GM12878 (cell line): Measurements from ENCODE around the gene FRYL. TPM values are rescaled to one million over a fixed set of nuclear protein-coding genes. Genes with fewer than 3 reads are reported as not detected.
A peak's percentile ranks its signal among the peaks of the same experiment; 100 is the strongest.

ENCODE experiments used
- CEBPB ChIP-seq, 2 experiments: fragments of 150-350 bp in 1 of 2; IDR thresholded peaks; 2 replicates each; pipeline ENCODE4 v1.6.1; 2012 to 2014; ENCODE audit warnings: low read depth in 2 of 2, low read length in 2 of 2, borderline replicate concordance in 1 of 2, inconsistent platforms in 1 of 2
- CREM ChIP-seq: IDR thresholded peaks from 2 replicates; pipeline ENCODE4 v1.6.1; 2014; ENCODE audit warnings: antibody characterized with exemption, low read depth
- DPF2 ChIP-seq: fragments of 450-650 bp; IDR thresholded peaks from 2 replicates; pipeline ENCODE4 v1.6.1; 2017; ENCODE audit warnings: mild to moderate bottlenecking
- EGR1 ChIP-seq, 2 experiments: IDR thresholded peaks; 1 replicate in 1 of 2; 2 replicates in 1 of 2; pipeline ENCODE4 v1.6.1; 2011 to 2012; ENCODE audit warnings: low read depth in 2 of 2, low read length in 2 of 2, borderline replicate concordance in 1 of 2, mild to moderate bottlenecking in 1 of 2, moderate library complexity in 1 of 2
- GABPA ChIP-seq: IDR thresholded peaks from 2 replicates; pipeline ENCODE4 v1.6.1; 2014; ENCODE audit warnings: antibody characterized with exemption, low read depth, mild to moderate bottlenecking, inconsistent platforms
- HDAC6 ChIP-seq: fragments of 200-600 bp; sonication (generic); IDR thresholded peaks from one replicate; pipeline ENCODE4 v1.8.0; 2017; ENCODE audit warnings: antibody characterized with exemption; ENCODE audit not compliant: unreplicated experiment
- NBN ChIP-seq: fragments of 450-650 bp; IDR thresholded peaks from 2 replicates; pipeline ENCODE4 v1.6.1; 2016
- NFXL1 ChIP-seq: fragments of 450-650 bp; IDR thresholded peaks from 2 replicates; pipeline ENCODE4 v1.6.1; 2017; ENCODE audit warnings: antibody characterized with exemption, mild to moderate bottlenecking, borderline replicate concordance
- NFYB ChIP-seq: IDR thresholded peaks from 2 replicates; pipeline ENCODE4 v1.6.1; 2011; ENCODE audit warnings: low read depth, mild to moderate bottlenecking, low read length, improper control_type of control experiment, moderate library complexity; ENCODE audit not compliant: insufficient read depth
- NR2C1 ChIP-seq: fragments of 450-650 bp; IDR thresholded peaks from 2 replicates; pipeline ENCODE4 v1.6.1; 2017; ENCODE audit warnings: antibody characterized with exemption, mild to moderate bottlenecking, moderate library complexity
- RCOR1 ChIP-seq: conservative IDR thresholded peaks from 2 replicates; pipeline ENCODE4 v1.6.1; 2012; ENCODE audit warnings: low read depth, low read length, improper control_type of control experiment
- SIN3A ChIP-seq: IDR thresholded peaks from 2 replicates; pipeline ENCODE4 v1.6.1; 2012; ENCODE audit warnings: low read depth, low read length, improper control_type of control experiment
- SMAD5 ChIP-seq: IDR thresholded peaks from 2 replicates; pipeline ENCODE4 v1.6.1; 2016; ENCODE audit warnings: antibody characterized with exemption, low read depth
- SMC3 ChIP-seq: IDR thresholded peaks from 2 replicates; pipeline ENCODE4 v1.6.1; 2011; ENCODE audit warnings: low read length, improper control_type of control experiment, borderline replicate concordance
- STAT1 ChIP-seq: fragments of 450-650 bp; conservative IDR thresholded peaks from 2 replicates; pipeline ENCODE4 v1.6.1; 2014; ENCODE audit warnings: antibody characterized with exemption, mild to moderate bottlenecking
- TCF12 ChIP-seq: IDR thresholded peaks from 2 replicates; pipeline ENCODE4 v1.6.1; 2011; ENCODE audit warnings: low read depth, mild to moderate bottlenecking, low read length
- ZNF384 ChIP-seq: IDR thresholded peaks from 2 replicates; pipeline ENCODE4 v1.6.1; 2012; ENCODE audit warnings: low read depth, mild to moderate bottlenecking, low read length, improper control_type of control experiment, borderline replicate concordance
- polyA plus RNA-seq, 11 experiments: library from polyadenylated mRNA; depleted of rRNA in 4 of 11; unstranded in 6 of 11; stranded (reverse) in 5 of 11; fragments of >200 nt; fragmentation: Nextera tagmentation in 4 of 11; fragmentation: Illumina TruSeq in 1 of 11; extraction: Ambion mirVana in 4 of 11; extraction: Trizol in 1 of 11; gene quantifications; 1 replicate in 1 of 11; 2 replicates in 10 of 11; pipeline versions ENCODE4 v1.2.1 to v1.2.3, GENCODE V29; 2011 to 2016; ENCODE audit warnings: inconsistent platforms in 2 of 11, missing spikeins in 2 of 11, low read depth in 1 of 11
- total RNA-seq, 4 experiments: library from RNA; depleted of rRNA in 3 of 4; stranded (reverse); fragments of >200 nt in 3 of 4; fragmentation: Illumina TruSeq in 1 of 4; extraction: Trizol in 1 of 4; gene quantifications; 2 replicates each; pipeline versions ENCODE4 v1.2.1 to v1.2.3, GENCODE V29; 2013 to 2021
- TF ChIP-seq, protein P1 (sequence below): IDR thresholded peaks from 2 replicates; pipeline ENCODE4 v1.6.1; 2012; ENCODE audit warnings: low read length, inconsistent platforms
- TF ChIP-seq, protein P2 (sequence below), 3 experiments: IDR thresholded peaks in 2 of 3; conservative IDR thresholded peaks in 1 of 3; 2 replicates each; pipeline ENCODE4 v1.5.1; 2011; ENCODE audit warnings: low read depth in 3 of 3, low read length in 3 of 3, mild to moderate bottlenecking in 3 of 3, control low read depth in 2 of 3, moderate library complexity in 2 of 3, inconsistent platforms in 1 of 3, mixed read lengths in 1 of 3; ENCODE audit not compliant: control insufficient read depth in 2 of 3, insufficient read depth in 1 of 3; ENCODE audit errors: extremely low read depth in 1 of 3
- TF ChIP-seq, protein P3 (sequence below): IDR thresholded peaks from 2 replicates; pipeline ENCODE4 v1.6.1; 2012; ENCODE audit warnings: low read depth, low read length, improper control_type of control experiment
- TF ChIP-seq, protein P4 (sequence below): IDR thresholded peaks from 2 replicates; pipeline ENCODE4 v1.6.1; 2011; ENCODE audit warnings: borderline replicate concordance, low read depth, mild to moderate bottlenecking, moderate library complexity, mixed read lengths, low read length; ENCODE audit not compliant: insufficient read depth; ENCODE audit errors: extremely low read length
- TF ChIP-seq, protein P5 (sequence below): fragments of 450-650 bp; formaldehyde crosslinking; IDR thresholded peaks from 2 replicates; pipeline ENCODE4 v1.5.0; 2022; ENCODE audit warnings: mild to moderate bottlenecking, missing genetic modification characterization

FRYL gene
- total and polyA plus RNA-seq, 10 of the 15 experiments (the other 5 are each of a cell fraction or from before 2014, with no cell fraction given) = 10.3 to 50.6 (median 28.7) TPM

DNA sequence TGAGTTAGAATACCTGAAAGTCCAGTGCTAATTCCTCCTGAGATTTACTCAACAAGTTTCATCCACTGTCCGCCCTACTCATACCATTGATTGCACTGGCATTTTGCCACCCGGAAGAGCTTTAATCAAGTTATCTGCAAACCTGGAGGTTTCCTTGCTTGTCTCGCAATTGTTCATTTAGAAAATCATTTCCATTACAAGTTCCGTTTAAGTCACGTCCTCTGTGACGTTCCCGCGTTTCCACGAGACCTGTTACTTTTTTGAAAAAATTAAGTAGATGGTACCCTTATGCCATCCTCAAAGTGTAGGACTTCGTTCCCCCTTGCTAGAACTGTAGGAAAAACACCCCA lies 761 bp upstream of the FRYL start (continued):
- TF ChIP-seq STAT1 (no peak), NR2C1 (no peak), HDAC6 (no peak), NFXL1 (no peak), DPF2 (no peak), CREM (peak; percentile 3; the same call in 1 of the 2 replicates), NFYB (no peak), SMAD5 (no peak), SMC3 (no peak), RCOR1 (no peak), ZNF384 (no peak), GABPA (no peak), CEBPB (IDR thresholded peaks at IDR 0.05; ENCODE audit: borderline replicate concordance in 1 of 2, low read depth in 2 of 2, low read length in 2 of 2) (no peak), TCF12 (no peak), EGR1 (IDR thresholded peaks at IDR 0.05; ENCODE audit: borderline replicate concordance in 1 of 2, low read depth in 2 of 2, low read length in 2 of 2) (no peak), NBN (no peak), SIN3A (no peak)
- TF ChIP-seq, protein P1, sequence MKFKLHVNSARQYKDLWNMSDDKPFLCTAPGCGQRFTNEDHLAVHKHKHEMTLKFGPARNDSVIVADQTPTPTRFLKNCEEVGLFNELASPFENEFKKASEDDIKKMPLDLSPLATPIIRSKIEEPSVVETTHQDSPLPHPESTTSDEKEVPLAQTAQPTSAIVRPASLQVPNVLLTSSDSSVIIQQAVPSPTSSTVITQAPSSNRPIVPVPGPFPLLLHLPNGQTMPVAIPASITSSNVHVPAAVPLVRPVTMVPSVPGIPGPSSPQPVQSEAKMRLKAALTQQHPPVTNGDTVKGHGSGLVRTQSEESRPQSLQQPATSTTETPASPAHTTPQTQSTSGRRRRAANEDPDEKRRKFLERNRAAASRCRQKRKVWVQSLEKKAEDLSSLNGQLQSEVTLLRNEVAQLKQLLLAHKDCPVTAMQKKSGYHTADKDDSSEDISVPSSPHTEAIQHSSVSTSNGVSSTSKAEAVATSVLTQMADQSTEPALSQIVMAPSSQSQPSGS = no peak
- TF ChIP-seq, protein P2, sequence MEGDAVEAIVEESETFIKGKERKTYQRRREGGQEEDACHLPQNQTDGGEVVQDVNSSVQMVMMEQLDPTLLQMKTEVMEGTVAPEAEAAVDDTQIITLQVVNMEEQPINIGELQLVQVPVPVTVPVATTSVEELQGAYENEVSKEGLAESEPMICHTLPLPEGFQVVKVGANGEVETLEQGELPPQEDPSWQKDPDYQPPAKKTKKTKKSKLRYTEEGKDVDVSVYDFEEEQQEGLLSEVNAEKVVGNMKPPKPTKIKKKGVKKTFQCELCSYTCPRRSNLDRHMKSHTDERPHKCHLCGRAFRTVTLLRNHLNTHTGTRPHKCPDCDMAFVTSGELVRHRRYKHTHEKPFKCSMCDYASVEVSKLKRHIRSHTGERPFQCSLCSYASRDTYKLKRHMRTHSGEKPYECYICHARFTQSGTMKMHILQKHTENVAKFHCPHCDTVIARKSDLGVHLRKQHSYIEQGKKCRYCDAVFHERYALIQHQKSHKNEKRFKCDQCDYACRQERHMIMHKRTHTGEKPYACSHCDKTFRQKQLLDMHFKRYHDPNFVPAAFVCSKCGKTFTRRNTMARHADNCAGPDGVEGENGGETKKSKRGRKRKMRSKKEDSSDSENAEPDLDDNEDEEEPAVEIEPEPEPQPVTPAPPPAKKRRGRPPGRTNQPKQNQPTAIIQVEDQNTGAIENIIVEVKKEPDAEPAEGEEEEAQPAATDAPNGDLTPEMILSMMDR (IDR thresholded peaks at IDR 0.05 in 2 of 3, conservative IDR thresholded peaks at IDR 0.05 in 1 of 3; ENCODE audit: control insufficient read depth in 2 of 3, extremely low read depth in 1 of 3, insufficient read depth in 1 of 3, low read depth in 3 of 3, low read length in 3 of 3) = no peak
- TF ChIP-seq, protein P3, sequence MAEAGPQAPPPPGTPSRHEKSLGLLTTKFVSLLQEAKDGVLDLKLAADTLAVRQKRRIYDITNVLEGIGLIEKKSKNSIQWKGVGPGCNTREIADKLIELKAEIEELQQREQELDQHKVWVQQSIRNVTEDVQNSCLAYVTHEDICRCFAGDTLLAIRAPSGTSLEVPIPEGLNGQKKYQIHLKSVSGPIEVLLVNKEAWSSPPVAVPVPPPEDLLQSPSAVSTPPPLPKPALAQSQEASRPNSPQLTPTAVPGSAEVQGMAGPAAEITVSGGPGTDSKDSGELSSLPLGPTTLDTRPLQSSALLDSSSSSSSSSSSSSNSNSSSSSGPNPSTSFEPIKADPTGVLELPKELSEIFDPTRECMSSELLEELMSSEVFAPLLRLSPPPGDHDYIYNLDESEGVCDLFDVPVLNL = no peak
- TF ChIP-seq, protein P4, sequence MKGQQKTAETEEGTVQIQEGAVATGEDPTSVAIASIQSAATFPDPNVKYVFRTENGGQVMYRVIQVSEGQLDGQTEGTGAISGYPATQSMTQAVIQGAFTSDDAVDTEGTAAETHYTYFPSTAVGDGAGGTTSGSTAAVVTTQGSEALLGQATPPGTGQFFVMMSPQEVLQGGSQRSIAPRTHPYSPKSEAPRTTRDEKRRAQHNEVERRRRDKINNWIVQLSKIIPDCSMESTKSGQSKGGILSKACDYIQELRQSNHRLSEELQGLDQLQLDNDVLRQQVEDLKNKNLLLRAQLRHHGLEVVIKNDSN = no peak
- TF ChIP-seq, protein P5, sequence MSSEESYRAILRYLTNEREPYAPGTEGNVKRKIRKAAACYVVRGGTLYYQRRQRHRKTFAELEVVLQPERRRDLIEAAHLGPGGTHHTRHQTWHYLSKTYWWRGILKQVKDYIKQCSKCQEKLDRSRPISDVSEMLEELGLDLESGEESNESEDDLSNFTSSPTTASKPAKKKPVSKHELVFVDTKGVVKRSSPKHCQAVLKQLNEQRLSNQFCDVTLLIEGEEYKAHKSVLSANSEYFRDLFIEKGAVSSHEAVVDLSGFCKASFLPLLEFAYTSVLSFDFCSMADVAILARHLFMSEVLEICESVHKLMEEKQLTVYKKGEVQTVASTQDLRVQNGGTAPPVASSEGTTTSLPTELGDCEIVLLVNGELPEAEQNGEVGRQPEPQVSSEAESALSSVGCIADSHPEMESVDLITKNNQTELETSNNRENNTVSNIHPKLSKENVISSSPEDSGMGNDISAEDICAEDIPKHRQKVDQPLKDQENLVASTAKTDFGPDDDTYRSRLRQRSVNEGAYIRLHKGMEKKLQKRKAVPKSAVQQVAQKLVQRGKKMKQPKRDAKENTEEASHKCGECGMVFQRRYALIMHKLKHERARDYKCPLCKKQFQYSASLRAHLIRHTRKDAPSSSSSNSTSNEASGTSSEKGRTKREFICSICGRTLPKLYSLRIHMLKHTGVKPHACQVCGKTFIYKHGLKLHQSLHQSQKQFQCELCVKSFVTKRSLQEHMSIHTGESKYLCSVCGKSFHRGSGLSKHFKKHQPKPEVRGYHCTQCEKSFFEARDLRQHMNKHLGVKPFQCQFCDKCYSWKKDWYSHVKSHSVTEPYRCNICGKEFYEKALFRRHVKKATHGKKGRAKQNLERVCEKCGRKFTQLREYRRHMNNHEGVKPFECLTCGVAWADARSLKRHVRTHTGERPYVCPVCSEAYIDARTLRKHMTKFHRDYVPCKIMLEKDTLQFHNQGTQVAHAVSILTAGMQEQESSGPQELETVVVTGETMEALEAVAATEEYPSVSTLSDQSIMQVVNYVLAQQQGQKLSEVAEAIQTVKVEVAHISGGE (CRISPR knock-in tag) = no peak
